Erythroblast (primary cell): ENCODE results near the gene TREM1.

Experiments used
- GATA1 ChIP-seq: IDR thresholded peaks from 2 replicates; pipeline ENCODE4 v1.6.1; 2011; ENCODE audit warnings: low read depth, mild to moderate bottlenecking, control low read depth, low read length, moderate library complexity
- POLR2A ChIP-seq: IDR thresholded peaks from 2 replicates; pipeline ENCODE4 v1.6.1; 2011; ENCODE audit warnings: mild to moderate bottlenecking, low read length

GRCh38 chr6:41262401-41262800, 24.1 kb downstream of the TREM1 start:
- no peak for TF ChIP-seq POLR2A
- TF ChIP-seq GATA1: no peak
